Testis (tissue), 3 donors: ENCODE data around the gene SLC37A1. TPM values are rescaled to one million over a fixed set of nuclear protein-coding genes. Genes with fewer than 3 reads are reported as not detected.

Experiments
- DNase-seq: peaks from one replicate; pipeline ENCODE4 v3.0.0-alpha.2; 2019
- H3K27ac ChIP-seq, 2 donors: fragments of 200-600 bp; sonication (generic); one replicate each; pipeline ENCODE4 v1.5.1; 2019
- H3K27me3 ChIP-seq: fragments of 200-600 bp; sonication (generic); one replicate; pipeline ENCODE4 v1.5.1; 2019
- H3K36me3 ChIP-seq: fragments of 200-600 bp; sonication (generic); one replicate; pipeline ENCODE4 v1.5.1; 2017; ENCODE audit warnings: low read depth; ENCODE audit errors: missing control alignments
- H3K4me1 ChIP-seq: fragments of 200-600 bp; sonication (generic); one replicate; pipeline ENCODE4 v1.5.1; 2019
- H3K4me3 ChIP-seq, 2 donors: fragments of 200-600 bp; sonication (generic); one replicate each; pipeline ENCODE4 v1.5.1; 2017 to 2019
- H3K9me3 ChIP-seq: fragments of 200-600 bp; sonication (generic); one replicate; pipeline ENCODE4 v1.5.1; 2017
- POLR2A ChIP-seq: fragments of 450-650 bp; IDR thresholded peaks from one replicate; pipeline ENCODE4 v1.6.1; 2017; ENCODE audit warnings: antibody characterized with exemption, mild to moderate bottlenecking, moderate library complexity
- WGBS, 2 donors: methylation state at CpG; one replicate each; pipeline ENCODE4 v1.1.5; 2018; 5-methylcytosine and 5-hydroxymethylcytosine counted together
- intact Hi-C: fragments of 100-400 bp; cut with DNase I; formaldehyde crosslinking; loops from one replicate; pipeline ENCODE4 v1.15.1; 2023; ENCODE audit warnings: low total_unique reads
- polyA plus RNA-seq: library from polyadenylated mRNA; stranded (reverse); fragments of 350-450 nt; fragmentation: Illumina TruSeq; extraction: RNeasy Lipid Tissue Mini Kit (QIAGEN cat#74804); gene quantifications from one replicate; pipeline ENCODE4 v1.2.3, GENCODE V29; 2014; ENCODE audit warnings: low read depth, low replicate concordance; ENCODE audit not compliant: insufficient read depth
- total RNA-seq, 2 donors: library from RNA; depleted of rRNA; stranded (reverse); fragments of >200 nt; gene quantifications; one replicate each; pipeline ENCODE4 v1.2.3, GENCODE V29; 2016
- TF ChIP-seq, protein P1 (sequence below), 3 experiments: fragments of 450-650 bp in 2 of 3; fragments of 200-600 bp in 1 of 3; sonication (generic) in 1 of 3; IDR thresholded peaks; one replicate each; pipeline ENCODE4 v1.5.1; 2016 to 2019; ENCODE audit warnings: antibody characterized with exemption in 3 of 3, mild to moderate bottlenecking in 2 of 3, moderate library complexity in 1 of 3

Gene SLC37A1
- total and polyA plus RNA-seq, 3 donors from 2014 or later, result 22.6 to 48.3 (median 24.3) TPM

DNA sequence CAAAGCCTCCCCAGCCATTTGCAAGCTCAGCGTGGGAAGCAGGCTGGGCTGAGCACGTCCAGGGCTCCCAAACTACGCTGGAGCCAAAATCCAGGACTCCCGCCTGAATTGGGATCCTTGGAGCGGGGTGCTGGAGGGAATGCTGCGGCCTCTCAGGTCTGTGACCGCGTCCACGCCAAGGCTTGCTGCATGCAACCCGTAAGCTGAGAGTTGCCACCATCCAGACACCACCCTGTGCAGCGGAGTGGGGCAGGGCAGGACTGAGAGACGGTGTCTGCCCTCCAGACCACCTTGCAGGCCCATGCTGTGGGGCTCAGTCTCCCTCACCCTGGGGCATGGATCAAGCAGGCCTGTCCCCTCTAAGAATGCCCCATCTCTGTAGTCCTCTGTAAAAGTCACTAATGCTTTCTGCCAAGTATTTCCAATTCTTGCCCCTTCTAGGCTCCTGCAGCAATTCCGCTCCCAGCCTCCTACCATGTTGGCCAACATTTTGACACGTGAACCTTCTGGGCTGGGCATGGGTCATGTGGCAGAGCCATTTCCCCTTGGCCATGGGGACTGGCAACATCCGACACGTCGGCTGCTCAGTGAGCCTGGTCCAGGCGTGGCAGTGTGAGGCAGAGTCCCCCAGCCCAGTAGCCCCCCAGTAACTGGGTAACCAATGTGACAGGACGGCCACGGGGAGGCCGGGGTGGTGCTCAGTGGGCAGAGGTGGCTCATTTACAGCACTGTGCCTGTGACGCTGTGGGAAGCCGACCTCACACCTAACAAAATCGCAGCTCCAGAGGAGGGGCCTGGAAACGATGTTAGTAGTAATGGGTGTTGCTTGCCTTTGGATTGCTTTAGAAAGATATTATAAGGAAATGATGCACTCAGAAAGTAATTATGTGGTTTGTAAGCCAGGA, 81.9 kb downstream of the SLC37A1 start:
- TF ChIP-seq, protein P1, sequence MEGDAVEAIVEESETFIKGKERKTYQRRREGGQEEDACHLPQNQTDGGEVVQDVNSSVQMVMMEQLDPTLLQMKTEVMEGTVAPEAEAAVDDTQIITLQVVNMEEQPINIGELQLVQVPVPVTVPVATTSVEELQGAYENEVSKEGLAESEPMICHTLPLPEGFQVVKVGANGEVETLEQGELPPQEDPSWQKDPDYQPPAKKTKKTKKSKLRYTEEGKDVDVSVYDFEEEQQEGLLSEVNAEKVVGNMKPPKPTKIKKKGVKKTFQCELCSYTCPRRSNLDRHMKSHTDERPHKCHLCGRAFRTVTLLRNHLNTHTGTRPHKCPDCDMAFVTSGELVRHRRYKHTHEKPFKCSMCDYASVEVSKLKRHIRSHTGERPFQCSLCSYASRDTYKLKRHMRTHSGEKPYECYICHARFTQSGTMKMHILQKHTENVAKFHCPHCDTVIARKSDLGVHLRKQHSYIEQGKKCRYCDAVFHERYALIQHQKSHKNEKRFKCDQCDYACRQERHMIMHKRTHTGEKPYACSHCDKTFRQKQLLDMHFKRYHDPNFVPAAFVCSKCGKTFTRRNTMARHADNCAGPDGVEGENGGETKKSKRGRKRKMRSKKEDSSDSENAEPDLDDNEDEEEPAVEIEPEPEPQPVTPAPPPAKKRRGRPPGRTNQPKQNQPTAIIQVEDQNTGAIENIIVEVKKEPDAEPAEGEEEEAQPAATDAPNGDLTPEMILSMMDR (IDR thresholded peaks at IDR 0.05), result no peak
- TF ChIP-seq POLR2A, result no peak
- intact Hi-C loops, result loop anchor here (10.0 kb wide), 1 partner anchor 229 kb away; no protein-coding TSS in a partner anchor
- no peaks in the 10 kb centered on the region for H3K9me3 ChIP-seq
- H3K4me1 ChIP-seq, result no peaks in the 10 kb centered on the region
- H3K36me3 ChIP-seq, result no peaks in the 10 kb centered on the region
- 82 to 88% methylated on average over 11 to 25 of the region's 25 CpGs for WGBS, 2 donors
- DNase-seq, result no peak
- H3K27ac ChIP-seq, result no peak overlapping the region
- no peak overlapping the region for H3K4me3 ChIP-seq
- no peaks in the 10 kb centered on the region for H3K27me3 ChIP-seq

DNA sequence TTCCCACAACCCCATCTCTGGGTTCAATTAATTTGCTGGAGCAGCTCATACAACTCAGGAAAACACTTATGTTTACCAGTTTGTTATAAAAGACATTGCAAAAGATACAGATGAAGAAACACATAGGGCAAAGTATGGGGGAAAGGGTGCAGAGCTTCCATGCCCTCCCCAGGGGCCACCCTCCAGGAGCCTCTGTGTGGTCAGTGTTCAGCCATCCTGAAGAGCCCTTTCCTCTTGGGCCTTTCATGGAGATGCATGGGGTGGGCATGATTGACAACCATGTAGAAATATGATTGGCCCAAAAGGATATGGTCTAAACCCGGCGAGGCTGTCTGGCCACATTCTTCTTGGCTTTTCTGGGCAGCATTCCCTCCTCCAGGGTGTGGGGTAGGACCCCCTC, 83.0 kb downstream of the SLC37A1 start:
- Histone ChIP-seq H3K27ac (no peak overlapping the region), H3K27me3 (no peaks in the 10 kb centered on the region), H3K9me3 (no peaks in the 10 kb centered on the region), H3K4me3 (no peak overlapping the region), H3K4me1 (no peaks in the 10 kb centered on the region), H3K36me3 (no peaks in the 10 kb centered on the region)
- WGBS, 2 donors, result 58 to 97% methylated on average over 2 of the region's 2 CpGs
- DNase-seq, result no peak
- intact Hi-C loops, result loop anchor here (10.0 kb wide), 1 partner anchor 228 kb away; no protein-coding TSS in a partner anchor
- no peak for TF ChIP-seq POLR2A
- TF ChIP-seq, protein P1 (IDR thresholded peaks at IDR 0.05), result no peak

GRCh38 chr21:42597487-42598158, 84.0 kb downstream of the SLC37A1 start:
- intact Hi-C loops, result loop anchor here (10.0 kb wide), 1 partner anchor 227 kb away; no protein-coding TSS in a partner anchor
- Histone ChIP-seq H3K4me1 (no peaks in the 10 kb centered on the region), H3K27ac (no peak overlapping the region), H3K36me3 (no peaks in the 10 kb centered on the region), H3K27me3 (no peaks in the 10 kb centered on the region), H3K4me3 (no peak overlapping the region), H3K9me3 (no peaks in the 10 kb centered on the region)
- TF ChIP-seq, protein P1 (IDR thresholded peaks at IDR 0.05), result no peak
- no peak for TF ChIP-seq POLR2A
- no peak for DNase-seq
- 90 to 92% methylated on average over 11 of the region's 11 CpGs for WGBS, 2 donors

GRCh38 chr21:42598159-42598735, 84.6 kb downstream of the SLC37A1 start:
- intact Hi-C loops, result loop anchor here (10.0 kb wide), 1 partner anchor 227 kb away; no protein-coding TSS in a partner anchor
- H3K27ac ChIP-seq, result no peak overlapping the region
- H3K27me3 ChIP-seq, result no peaks in the 10 kb centered on the region
- DNase-seq, result no peak
- H3K9me3 ChIP-seq, result no peaks in the 10 kb centered on the region
- H3K4me1 ChIP-seq, result no peaks in the 10 kb centered on the region
- TF ChIP-seq, protein P1 (IDR thresholded peaks at IDR 0.05), result no peak
- 95% methylated on average over 11 of the region's 11 CpGs for WGBS, 2 donors
- H3K4me3 ChIP-seq, result no peak overlapping the region
- H3K36me3 ChIP-seq, result no peaks in the 10 kb centered on the region
